ENCODE results near the gene CISD3. TPM values are rescaled to one million over a fixed set of nuclear protein-coding genes. Genes with fewer than 3 reads are reported as not detected.

CISD3 gene
- total and polyA plus RNA-seq, 11 donors, result 21.2 to 80.3 (median 65.1) TPM

- Histone ChIP-seq H3K9me3 (no peaks in the 10 kb centered on the region), H3K27ac (peak overlapping the region in 1 of 12 donors; percentile 92), H3K27me3 (no peaks in the 10 kb centered on the region), H3K4me3 (no peak overlapping the region), H3K36me3 (peaks cover 0 to 62% (median 44%) of the 10 kb centered on the region in 9 donors), H3K4me1 (peaks cover 0 to 63% (median 38%) of the 10 kb centered on the region in 12 donors)
- DNase-seq (no peak), ATAC-seq (no peak)
- no peak for TF ChIP-seq POLR2A (IDR thresholded peaks at IDR 0.05)
- TF ChIP-seq, protein P1, sequence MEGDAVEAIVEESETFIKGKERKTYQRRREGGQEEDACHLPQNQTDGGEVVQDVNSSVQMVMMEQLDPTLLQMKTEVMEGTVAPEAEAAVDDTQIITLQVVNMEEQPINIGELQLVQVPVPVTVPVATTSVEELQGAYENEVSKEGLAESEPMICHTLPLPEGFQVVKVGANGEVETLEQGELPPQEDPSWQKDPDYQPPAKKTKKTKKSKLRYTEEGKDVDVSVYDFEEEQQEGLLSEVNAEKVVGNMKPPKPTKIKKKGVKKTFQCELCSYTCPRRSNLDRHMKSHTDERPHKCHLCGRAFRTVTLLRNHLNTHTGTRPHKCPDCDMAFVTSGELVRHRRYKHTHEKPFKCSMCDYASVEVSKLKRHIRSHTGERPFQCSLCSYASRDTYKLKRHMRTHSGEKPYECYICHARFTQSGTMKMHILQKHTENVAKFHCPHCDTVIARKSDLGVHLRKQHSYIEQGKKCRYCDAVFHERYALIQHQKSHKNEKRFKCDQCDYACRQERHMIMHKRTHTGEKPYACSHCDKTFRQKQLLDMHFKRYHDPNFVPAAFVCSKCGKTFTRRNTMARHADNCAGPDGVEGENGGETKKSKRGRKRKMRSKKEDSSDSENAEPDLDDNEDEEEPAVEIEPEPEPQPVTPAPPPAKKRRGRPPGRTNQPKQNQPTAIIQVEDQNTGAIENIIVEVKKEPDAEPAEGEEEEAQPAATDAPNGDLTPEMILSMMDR (IDR thresholded peaks at IDR 0.05), result peak in 5 of 12 donors; percentile 12 to 31 (median 14)
- intact Hi-C loops (cut with DNase I), result loop anchor here in 9 of 10 donors (1.0 to 10.0 kb wide), 5 partner anchors 42 to 269 kb away; no protein-coding TSS in a partner anchor
- WGBS, 4 donors, result 61 to 69% (median 64%) methylated on average over 12 to 15 of the region's 15 CpGs
These were observed 4.1 kb downstream of the CISD3 start for GRCh38 chr17:38733982-38734973.

- intact Hi-C loops (cut with DNase I), result loop anchor here in 9 of 10 donors (1.0 to 10.0 kb wide), 4 partner anchors 58 to 271 kb away; no protein-coding TSS in a partner anchor
- Histone ChIP-seq H3K27ac (peak overlapping the region in 3 of 12 donors; percentile 4 to 23 (median 13)), H3K36me3 (peaks cover 0 to 70% (median 52%) of the 10 kb centered on the region in 9 donors), H3K9me3 (no peaks in the 10 kb centered on the region), H3K27me3 (no peaks in the 10 kb centered on the region), H3K4me3 (no peak overlapping the region), H3K4me1 (peaks cover 0 to 57% (median 33%) of the 10 kb centered on the region in 12 donors)
- DNase-seq (peak in 4 of 5 donors; percentile 63 to 72 (median 69)), ATAC-seq (peak; percentile 0 to 26 (median 8))
- WGBS, 4 donors, result 33 to 49% (median 45%) methylated on average over 20 to 23 of the region's 23 CpGs
- TF ChIP-seq, protein P1 (IDR thresholded peaks at IDR 0.05), result peak; percentile 76 to 95 (median 82)
- no peak for TF ChIP-seq POLR2A (IDR thresholded peaks at IDR 0.05)
These were observed 5.2 kb downstream of the CISD3 start for GRCh38 chr17:38735161-38735997.

- intact Hi-C loops (cut with DNase I), result loop anchor here in 3 of 10 donors (5.0 to 10.0 kb wide), 2 partner anchors 61 to 273 kb away; no protein-coding TSS in a partner anchor
- Histone ChIP-seq H3K27ac (no peak overlapping the region), H3K36me3 (peaks cover 0 to 62% (median 47%) of the 10 kb centered on the region in 9 donors), H3K4me1 (peaks cover 5 to 57% (median 36%) of the 10 kb centered on the region in 12 donors), H3K4me3 (no peak overlapping the region), H3K27me3 (no peaks in the 10 kb centered on the region), H3K9me3 (no peaks in the 10 kb centered on the region)
- DNase-seq, result no peak
- no peak for TF ChIP-seq POLR2A (IDR thresholded peaks at IDR 0.05)
- TF ChIP-seq, protein P1 (IDR thresholded peaks at IDR 0.05), result no peak
- 85 to 92% (median 90%) methylated on average over 14 of the region's 14 CpGs for WGBS, 4 donors
- no peak for ATAC-seq
These were observed 8.0 kb downstream of the CISD3 start for GRCh38 chr17:38738007-38738662.

Data from heart left ventricle (tissue), 16 donors.